Testis (tissue), 5 donors: ENCODE results near the gene KRTAP19-4. TPM values are rescaled to one million over a fixed set of nuclear protein-coding genes. Genes with fewer than 3 reads are reported as not detected.
"Not testable (repeated sequence)": the region's sequence is repeated elsewhere in the genome, so short reads cannot be mapped to it uniquely, and the experiment has no call there.

Experiments
- DNase-seq: peaks from one replicate; pipeline ENCODE4 v3.0.0-alpha.2; 2019
- H3K27ac ChIP-seq, 2 donors: fragments of 200-600 bp; sonication (generic); one replicate each; pipeline ENCODE4 v1.5.1; 2019
- H3K27me3 ChIP-seq: fragments of 200-600 bp; sonication (generic); one replicate; pipeline ENCODE4 v1.5.1; 2019
- H3K36me3 ChIP-seq: fragments of 200-600 bp; sonication (generic); one replicate; pipeline ENCODE4 v1.5.1; 2017; ENCODE audit warnings: low read depth; ENCODE audit errors: missing control alignments
- H3K4me1 ChIP-seq: fragments of 200-600 bp; sonication (generic); one replicate; pipeline ENCODE4 v1.5.1; 2019
- H3K4me3 ChIP-seq, 2 donors: fragments of 200-600 bp; sonication (generic); one replicate each; pipeline ENCODE4 v1.5.1; 2017 to 2019
- H3K9me3 ChIP-seq: fragments of 200-600 bp; sonication (generic); one replicate; pipeline ENCODE4 v1.5.1; 2017
- CTCF ChIP-seq, 3 experiments: fragments of 450-650 bp in 2 of 3; fragments of 200-600 bp in 1 of 3; sonication (generic) in 1 of 3; IDR thresholded peaks; one replicate each; pipeline ENCODE4 v1.5.1; 2016 to 2019; ENCODE audit warnings: antibody characterized with exemption in 3 of 3, mild to moderate bottlenecking in 2 of 3, moderate library complexity in 1 of 3
- POLR2A ChIP-seq: fragments of 450-650 bp; IDR thresholded peaks from one replicate; pipeline ENCODE4 v1.6.1; 2017; ENCODE audit warnings: antibody characterized with exemption, mild to moderate bottlenecking, moderate library complexity
- WGBS, 2 donors: methylation state at CpG; one replicate each; pipeline ENCODE4 v1.1.5; 2018; 5-methylcytosine and 5-hydroxymethylcytosine counted together
- intact Hi-C: fragments of 100-400 bp; cut with DNase I; formaldehyde crosslinking; loops from one replicate; pipeline ENCODE4 v1.15.1; 2023; ENCODE audit warnings: low total_unique reads
- long read RNA-seq, 2 donors: transcript quantifications; one replicate each; lab custom pipeline, GENCODE V29; 2026
- polyA plus RNA-seq: library from polyadenylated mRNA; stranded (reverse); fragments of 350-450 nt; fragmentation: Illumina TruSeq; extraction: RNeasy Lipid Tissue Mini Kit (QIAGEN cat#74804); gene quantifications from one replicate; pipeline ENCODE4 v1.2.3, GENCODE V29; 2014; ENCODE audit warnings: low read depth, low replicate concordance; ENCODE audit not compliant: insufficient read depth
- total RNA-seq, 2 donors: library from RNA; depleted of rRNA; stranded (reverse); fragments of >200 nt; gene quantifications; one replicate each; pipeline ENCODE4 v1.2.3, GENCODE V29; 2016

The KRTAP19-4 gene, protein sequence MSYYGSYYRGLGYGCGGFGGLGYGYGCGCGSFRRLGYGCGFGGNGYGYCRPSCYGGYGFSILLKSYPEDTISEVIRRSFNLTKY
- total RNA-seq (not detected), polyA plus RNA-seq (not detected)
- long read RNA-seq, donor 1: 0 reads
- long read RNA-seq, donor 2: 0 reads

DNA sequence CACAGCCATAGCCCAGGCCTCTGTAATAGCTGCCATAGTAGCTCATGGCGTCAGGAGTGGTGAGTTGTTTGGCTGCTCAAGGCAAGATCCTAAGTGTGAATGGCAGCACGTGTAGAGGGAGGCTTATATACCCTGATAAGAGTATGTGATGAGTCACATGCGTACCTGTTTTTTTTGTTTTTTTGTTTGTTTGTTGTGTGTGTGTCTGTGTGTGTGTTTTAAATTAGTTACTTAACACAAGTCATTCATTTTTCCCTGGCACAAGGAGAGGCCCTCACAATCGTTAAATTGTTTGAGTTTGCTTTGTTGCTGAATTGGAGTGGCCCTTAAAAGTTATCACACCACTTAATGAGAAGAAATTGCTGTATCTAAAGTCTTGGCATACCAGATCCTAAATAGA lies at the start of gene KRTAP19-4:
Gene KRTAP19-4, minus strand, starts transcription at position 101 of the 400 bp plus-strand sequence. Its CDS starts 55 bp downstream, at position 46.
- 75 to 78% methylated on average over 4 of the region's 4 CpGs for WGBS, 2 donors
- no peaks in the 10 kb centered on the region for H3K9me3 ChIP-seq
- no peaks in the 10 kb centered on the region for H3K4me1 ChIP-seq
- H3K4me3 ChIP-seq: no peak within 1 kb of the TSS
- no peaks in the 10 kb centered on the region for H3K27me3 ChIP-seq
- H3K27ac ChIP-seq: no peak within 1 kb of the TSS
- H3K36me3 ChIP-seq: no peaks in the 10 kb centered on the region
- intact Hi-C loops: no loop called here
- no peak for TF ChIP-seq POLR2A
- no peak for TF ChIP-seq CTCF (IDR thresholded peaks at IDR 0.05)
- DNase-seq: no peak

DNA sequence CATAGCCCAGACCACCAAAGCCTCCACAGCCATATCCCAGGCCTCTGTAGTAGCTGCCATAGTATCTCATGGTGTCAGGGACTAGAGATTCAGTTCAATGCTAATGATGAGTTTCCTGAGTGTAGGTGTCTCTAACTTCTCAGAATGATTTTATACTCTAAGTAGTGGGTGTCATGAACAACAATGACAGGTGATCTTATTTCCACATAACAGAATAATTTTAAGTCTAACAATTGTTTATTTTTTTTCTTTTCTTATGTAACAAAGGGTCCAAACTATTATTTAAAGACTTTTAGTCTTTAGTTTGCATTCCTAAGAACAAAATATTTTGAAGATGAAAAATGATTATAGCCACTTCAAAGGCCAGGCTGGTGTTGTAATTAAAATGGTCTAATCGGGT lies 44.8 kb upstream of the KRTAP19-4 start, which contains the start of gene KRTAP19-6:
Gene KRTAP19-6, minus strand, starts transcription at position 101 of the 400 bp plus-strand sequence. Its CDS starts 31 bp downstream, at position 70.
- Histone ChIP-seq H3K9me3 (no peaks in the 10 kb centered on the region), H3K27me3 (no peaks in the 10 kb centered on the region), H3K36me3 (no peaks in the 10 kb centered on the region), H3K4me1 (no peaks in the 10 kb centered on the region), H3K4me3 (no peak within 1 kb of the TSS), H3K27ac (no peak within 1 kb of the TSS)
- intact Hi-C loops: no loop called here
- 74 to 89% methylated on average over 1 of the region's 1 CpG for WGBS, 2 donors
- no peak for TF ChIP-seq POLR2A
- TF ChIP-seq CTCF (IDR thresholded peaks at IDR 0.05): no peak
- DNase-seq: no peak

DNA sequence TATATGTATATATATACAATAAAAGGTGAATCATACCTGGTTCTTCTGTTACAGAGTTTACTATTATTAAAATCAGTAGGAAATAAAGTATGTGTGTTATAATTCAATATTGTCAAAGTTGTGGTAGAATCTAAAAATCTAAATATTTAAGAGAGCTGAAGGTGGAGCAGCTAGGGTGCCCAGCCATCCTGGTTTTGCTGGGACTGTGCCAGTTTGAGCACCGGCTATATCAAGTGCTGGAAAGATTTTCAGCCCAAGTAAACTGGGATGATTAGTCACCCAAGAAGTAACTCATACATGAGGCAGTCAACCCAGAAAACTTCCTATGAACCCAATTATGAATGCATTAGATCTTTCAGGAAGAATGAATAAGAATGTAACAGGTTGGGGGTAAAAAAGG lies 21.9 kb upstream of the KRTAP19-4 start:
- Histone ChIP-seq H3K4me3 (no peak overlapping the region), H3K36me3 (no peaks in the 10 kb centered on the region), H3K4me1 (no peaks in the 10 kb centered on the region), H3K27me3 (no peaks in the 10 kb centered on the region), H3K9me3 (no peaks in the 10 kb centered on the region), H3K27ac (no peak overlapping the region)
- no peak for DNase-seq
- intact Hi-C loops: no loop called here
- WGBS, 2 donors: 81 to 92% methylated on average over 1 of the region's 1 CpG
- TF ChIP-seq POLR2A: no peak

DNA sequence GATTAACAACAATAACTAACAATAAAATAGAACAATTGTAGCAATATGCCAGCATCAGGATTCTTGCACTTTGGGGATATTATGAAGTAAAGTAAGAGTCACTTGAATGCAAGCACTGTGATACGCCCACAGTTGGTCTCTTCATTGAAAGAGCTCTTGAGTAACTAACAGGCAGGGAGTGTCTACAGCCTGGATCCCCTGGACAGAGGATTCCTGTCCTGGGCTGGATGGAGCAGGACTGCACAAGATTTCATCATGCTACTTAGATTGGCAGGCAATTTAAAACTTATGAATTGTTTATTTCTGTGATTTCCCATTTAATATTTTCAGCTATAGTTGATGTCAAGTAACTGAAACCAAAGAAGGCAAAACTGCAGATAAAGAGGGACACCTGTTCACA lies 18.7 kb upstream of the KRTAP19-4 start:
- Histone ChIP-seq H3K27me3 (no peaks in the 10 kb centered on the region), H3K4me3 (no peak overlapping the region), H3K36me3 (no peaks in the 10 kb centered on the region), H3K9me3 (no peaks in the 10 kb centered on the region), H3K27ac (no peak overlapping the region), H3K4me1 (no peaks in the 10 kb centered on the region)
- intact Hi-C loops: no loop called here
- TF ChIP-seq POLR2A (no peak), CTCF (IDR thresholded peaks at IDR 0.05) (no peak)
- DNase-seq: no peak
- WGBS, 2 donors: 79 to 88% methylated on average over 1 of the region's 1 CpG

DNA sequence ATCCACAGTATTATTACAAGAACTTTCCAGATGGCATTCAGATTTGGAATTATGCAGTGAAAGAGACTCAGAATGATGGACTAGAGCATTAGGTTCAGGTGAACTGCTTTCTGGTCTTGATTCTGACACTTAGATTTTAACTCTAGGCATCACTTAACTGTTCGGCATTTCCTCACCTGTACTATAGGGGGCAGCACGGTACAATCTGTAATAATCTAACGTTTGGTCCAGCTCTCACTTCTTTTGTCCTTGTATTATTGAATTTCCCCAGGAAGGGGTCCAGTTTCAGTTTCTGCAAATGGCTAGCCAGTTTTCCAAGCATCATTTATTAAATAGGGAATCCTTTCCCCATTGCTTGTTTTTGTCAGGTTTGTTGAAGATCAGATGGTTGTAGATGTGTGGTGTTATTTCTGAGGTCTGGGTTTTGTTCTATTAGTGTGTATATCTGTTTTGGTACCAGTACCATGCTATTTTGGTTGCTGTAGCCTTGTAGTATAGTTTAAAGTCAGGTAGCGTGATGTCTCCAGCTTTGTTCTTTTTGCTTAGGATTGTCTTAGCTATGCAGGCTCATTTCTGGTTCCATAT lies 8.7 kb upstream of the KRTAP19-4 start:
- TF ChIP-seq CTCF (IDR thresholded peaks at IDR 0.05): peak in 1 of 3 experiments; percentile 24
- WGBS, 2 donors: 33 to 38% methylated on average over 4 of the region's 4 CpGs
- H3K4me1 ChIP-seq, H3K9me3 ChIP-seq, H3K36me3 ChIP-seq, intact Hi-C loops, DNase-seq, H3K27me3 ChIP-seq, H3K4me3 ChIP-seq, H3K27ac ChIP-seq: not testable (repeated sequence)
